Gastrocnemius medialis (tissue), 4 donors: ENCODE data around the gene SEMA3C.

Source experiments
- POLR2A ChIP-seq, 2 donors: fragments of 450-650 bp; IDR thresholded peaks; one replicate each; pipeline ENCODE4 v1.6.1; 2017; ENCODE audit warnings: antibody characterized with exemption in 2 of 2, mild to moderate bottlenecking in 2 of 2, moderate library complexity in 2 of 2
- TF ChIP-seq, protein P1 (sequence below), 5 experiments: fragments of 450-650 bp in 3 of 5; fragments of 200-600 bp in 2 of 5; sonication (generic) in 2 of 5; IDR thresholded peaks in 4 of 5; conservative IDR thresholded peaks in 1 of 5; 1 replicate in 4 of 5; 2 replicates in 1 of 5; pipeline ENCODE4 v1.5.1; 2016 to 2019; ENCODE audit warnings: antibody characterized with exemption in 5 of 5, mild to moderate bottlenecking in 3 of 5, moderate library complexity in 3 of 5

GRCh38 chr7:80918399-80918798, 452 bp downstream of the SEMA3C start:
- TF ChIP-seq, protein P1, sequence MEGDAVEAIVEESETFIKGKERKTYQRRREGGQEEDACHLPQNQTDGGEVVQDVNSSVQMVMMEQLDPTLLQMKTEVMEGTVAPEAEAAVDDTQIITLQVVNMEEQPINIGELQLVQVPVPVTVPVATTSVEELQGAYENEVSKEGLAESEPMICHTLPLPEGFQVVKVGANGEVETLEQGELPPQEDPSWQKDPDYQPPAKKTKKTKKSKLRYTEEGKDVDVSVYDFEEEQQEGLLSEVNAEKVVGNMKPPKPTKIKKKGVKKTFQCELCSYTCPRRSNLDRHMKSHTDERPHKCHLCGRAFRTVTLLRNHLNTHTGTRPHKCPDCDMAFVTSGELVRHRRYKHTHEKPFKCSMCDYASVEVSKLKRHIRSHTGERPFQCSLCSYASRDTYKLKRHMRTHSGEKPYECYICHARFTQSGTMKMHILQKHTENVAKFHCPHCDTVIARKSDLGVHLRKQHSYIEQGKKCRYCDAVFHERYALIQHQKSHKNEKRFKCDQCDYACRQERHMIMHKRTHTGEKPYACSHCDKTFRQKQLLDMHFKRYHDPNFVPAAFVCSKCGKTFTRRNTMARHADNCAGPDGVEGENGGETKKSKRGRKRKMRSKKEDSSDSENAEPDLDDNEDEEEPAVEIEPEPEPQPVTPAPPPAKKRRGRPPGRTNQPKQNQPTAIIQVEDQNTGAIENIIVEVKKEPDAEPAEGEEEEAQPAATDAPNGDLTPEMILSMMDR (IDR thresholded peaks at IDR 0.05 in 4 of 5, conservative IDR thresholded peaks at IDR 0.05 in 1 of 5): no peak
- no peak for TF ChIP-seq POLR2A (IDR thresholded peaks at IDR 0.05)
